HG02840 (cell line): ENCODE results near the gene MITF.
"Not testable (repeated sequence)": the region's sequence is repeated elsewhere in the genome, so short reads cannot be mapped to it uniquely, and the experiment has no call there.

Experiments
- ATAC-seq: cut with Tn5 transposase; IDR thresholded peaks from one replicate; pipeline ENCODE4 v1.9.1; 2021; ENCODE audit warnings: mild to moderate bottlenecking, moderate library complexity, moderate number of reproducible peaks; ENCODE audit not compliant: unreplicated experiment, low FRiP score

Gene MITF

DNA sequence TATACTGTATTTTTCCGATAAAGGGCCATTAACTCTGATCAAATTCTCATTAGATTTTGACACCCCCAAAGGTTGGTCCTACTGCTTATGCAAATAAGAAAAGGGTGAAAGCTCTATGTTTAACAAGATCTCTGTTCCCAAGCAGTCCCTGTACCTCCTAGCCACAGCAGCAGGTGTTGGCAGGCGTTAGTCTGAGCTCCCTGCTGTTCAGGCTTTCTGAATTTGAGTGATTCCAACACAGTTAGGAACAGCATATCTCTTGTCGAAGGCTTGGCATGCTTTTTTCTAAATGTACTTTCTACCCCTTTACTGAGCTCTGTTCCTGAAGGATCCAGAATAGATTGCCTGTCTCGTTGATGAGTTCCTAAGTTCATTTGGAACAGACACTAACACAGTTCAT is 42.3 kb downstream of the MITF start:
- ATAC-seq: no peak

DNA sequence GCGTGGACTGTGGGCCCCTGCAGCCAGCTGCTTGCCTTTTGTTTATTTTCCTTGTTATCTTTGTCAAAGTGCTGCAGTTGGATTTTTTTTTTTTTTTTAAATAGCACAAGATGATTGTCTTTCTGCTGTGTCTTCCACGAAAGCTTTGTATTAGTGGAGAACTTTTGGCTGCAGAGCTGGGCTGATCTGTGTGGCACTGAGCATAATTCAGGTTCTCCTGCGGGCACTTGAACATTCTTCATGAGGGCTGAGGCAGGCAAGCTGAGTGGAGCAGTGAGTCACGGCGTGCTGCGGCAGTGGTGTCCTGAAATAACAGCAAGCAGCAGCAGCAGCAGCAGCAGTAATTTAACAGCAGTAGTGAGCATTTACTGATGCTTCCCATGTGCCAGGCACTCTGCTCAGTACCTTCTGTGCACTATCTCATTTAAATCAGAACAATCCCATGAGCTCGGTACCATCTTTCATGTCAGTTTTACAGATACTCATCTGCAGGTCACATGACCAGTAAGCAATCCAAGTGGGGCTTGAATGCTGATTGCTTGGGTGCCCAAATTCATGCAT is 45.8 kb downstream of the MITF start:
- no peak for ATAC-seq

DNA sequence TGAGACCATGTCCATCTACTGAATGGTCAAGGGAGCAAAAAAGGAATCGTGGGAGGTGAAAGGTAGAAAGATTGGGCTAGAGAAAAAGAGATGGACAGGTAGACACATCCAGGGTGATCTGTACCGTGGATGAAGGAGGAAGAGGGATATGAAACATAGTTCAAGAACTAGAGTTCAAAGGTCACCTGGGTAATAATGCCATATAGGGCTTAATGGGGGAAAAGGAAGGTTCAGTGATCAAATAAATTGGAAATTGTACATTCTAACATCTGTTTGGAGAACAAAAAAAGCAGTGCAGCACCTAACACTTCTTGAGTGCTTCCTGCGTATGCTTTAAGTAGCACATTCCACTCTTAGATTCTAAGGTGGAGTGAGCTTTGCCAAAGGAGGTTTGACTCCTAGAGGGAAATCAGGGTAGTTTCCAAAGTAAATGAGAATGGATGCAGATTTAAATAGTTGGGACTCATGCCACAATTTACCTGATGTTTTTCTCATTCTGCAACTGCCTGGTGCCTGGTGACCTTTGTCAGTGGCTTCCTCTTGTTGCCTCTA is 46.6 kb downstream of the MITF start:
- no peak for ATAC-seq

DNA sequence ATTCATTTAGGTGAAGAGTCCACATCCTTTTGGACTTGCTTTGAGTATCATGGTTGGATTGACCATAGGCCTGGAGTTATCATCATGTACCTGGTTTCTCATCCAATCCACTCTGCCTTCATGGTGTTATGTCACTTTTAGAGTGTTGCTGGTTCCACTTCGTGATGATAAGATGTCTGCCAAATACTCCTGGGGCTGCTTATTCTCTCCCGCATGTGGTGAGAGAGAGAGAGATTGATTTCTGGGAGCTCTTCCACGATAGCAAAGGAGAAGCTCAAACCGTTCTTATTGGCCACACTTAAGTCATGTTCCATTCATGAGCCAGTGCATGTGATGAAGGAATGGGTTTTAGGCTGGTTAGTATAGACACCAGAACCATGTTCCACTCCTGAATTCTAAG is 47.6 kb downstream of the MITF start:
- ATAC-seq: no peak

DNA sequence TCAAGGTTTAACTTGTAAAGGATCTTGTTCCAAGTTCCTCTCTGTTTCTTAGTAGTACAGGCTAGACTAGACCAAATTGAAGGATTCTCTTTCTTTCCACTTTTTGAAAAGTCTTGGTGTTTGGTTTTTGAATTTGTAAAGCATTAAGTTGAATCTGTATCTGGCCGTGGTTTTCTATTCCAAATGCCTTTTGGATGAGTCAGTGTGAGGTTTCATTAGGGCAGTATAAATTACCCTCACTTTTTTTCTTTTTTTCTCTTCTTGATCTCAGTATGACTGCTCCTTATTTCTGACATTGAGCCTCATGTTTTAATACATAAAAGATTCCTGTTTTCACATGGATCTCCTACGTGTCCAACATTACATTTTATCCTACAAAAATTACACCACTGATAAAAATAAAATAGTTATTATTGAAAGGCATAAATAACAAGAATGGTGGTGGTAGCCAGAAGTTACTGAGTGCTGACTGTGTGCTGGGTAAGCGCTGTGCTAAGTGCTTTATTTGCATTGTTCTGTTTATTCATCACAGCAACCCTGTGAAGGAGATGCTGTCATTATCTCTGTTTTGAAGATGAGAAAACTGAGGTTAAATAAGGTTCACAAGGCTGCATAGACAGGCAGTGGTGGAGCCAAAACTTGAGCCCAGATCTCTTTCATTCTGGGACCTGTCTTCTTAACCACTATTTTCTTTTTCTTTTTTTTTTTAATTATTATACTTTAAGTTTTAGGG is 48.3 kb downstream of the MITF start:
- no peak for ATAC-seq

DNA sequence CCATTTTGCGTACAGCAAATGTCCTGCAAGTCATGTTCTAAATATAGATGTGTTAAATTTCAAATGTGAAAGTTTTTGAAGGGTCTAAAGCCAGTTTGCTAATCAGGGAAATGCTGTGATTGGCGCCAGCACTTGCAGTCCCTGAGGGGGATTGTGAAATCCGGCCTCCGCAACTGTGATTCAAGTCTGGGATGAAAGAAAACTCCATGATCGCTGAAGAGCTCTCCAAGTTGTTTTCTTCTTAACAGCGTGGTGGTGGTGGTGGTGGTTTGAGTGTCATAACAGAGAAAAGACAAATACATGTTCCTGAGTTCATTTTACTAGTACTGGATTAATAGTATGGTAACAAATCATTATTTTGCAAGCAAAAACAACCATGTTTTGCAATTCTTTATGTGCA is 51.8 kb downstream of the MITF start:
- ATAC-seq: no peak

DNA sequence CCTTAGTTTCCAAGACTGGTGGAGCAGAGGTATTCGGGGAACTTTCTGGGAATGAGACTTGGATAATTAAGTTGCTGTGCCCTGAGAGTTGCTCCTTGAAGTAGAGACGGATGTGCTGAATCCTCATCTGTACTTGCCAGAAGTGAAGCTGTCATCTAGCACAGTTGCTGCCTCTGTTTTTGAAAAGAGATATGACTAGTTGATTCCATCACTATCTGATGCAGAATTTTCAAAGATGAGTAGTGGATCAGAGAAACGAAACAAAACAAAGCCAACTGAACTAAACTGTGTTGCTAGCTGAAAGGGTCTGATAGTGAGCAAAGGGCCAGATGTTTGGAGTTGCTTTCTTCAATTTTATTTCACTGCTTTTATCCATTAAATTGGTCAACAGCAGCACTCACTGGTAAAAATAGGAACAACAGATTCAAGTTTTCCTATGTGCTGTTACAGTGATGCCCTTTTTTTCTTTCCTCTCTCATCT is 52.7 kb downstream of the MITF start:
- ATAC-seq: no peak

DNA sequence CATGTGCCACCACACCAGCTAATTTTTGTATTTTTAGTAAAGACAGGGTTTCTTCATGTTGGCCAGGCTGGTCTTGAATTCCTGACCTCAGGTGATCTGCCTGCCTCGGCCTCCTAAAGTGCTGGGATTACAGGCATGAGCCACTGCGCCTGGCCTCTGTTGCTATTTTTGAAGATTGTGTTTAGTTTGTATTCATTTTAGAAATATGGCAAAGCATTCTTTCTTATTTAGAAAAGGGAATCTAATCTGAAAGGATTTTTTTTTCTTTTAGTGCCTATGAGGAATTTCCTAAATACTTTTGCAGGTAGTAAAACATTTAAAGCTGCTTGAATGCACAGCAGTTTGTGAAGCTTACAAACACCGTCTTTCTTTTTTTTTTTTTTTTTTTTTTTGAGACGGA is 56.9 kb downstream of the MITF start:
- ATAC-seq: not testable (repeated sequence)

DNA sequence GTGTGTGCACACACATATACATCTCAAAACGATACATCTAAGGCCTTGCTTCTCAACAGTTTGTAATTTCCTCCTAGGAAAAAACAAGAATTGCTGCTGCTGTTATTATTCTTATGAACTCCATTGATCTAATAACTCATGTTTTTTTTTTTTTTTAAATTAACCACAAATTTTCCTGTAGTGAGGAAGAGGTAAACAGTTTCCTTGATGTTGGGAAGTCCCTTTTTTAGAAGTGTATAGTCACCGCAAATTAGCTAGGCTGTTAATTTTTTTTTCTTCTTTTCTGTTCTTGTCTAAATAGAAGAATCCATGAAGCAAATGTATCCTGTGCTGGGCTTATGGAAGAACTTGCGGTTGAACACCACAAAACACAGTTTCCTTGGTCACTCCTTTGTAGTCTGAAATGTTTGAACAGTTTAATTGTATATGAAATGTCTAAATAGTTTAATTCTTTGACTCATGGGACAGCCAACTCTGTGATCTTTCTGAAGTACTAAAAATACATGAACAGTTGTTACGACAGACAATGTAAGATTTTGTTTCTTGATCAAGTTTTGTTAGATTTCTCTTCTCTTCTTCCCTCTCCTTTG is 64.5 kb downstream of the MITF start:
- no peak for ATAC-seq

DNA sequence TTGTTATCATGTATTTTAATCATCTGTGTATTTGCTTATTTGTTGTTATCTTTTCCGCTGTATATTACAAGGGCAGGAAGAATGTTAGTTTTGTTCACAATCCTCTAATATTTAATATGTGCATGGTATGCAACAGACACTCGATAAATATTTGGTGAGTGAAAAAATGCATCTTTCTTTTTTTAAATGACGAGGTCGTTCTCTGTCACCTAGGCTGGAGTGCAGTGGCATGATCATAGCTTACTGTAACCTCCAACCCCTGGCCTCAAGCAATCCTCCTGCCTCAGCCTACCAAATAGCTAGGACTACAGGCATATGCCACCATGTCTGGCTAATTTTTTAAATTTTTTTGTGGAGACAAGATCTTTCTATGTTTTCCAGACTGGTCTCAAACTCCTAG is 66.2 kb downstream of the MITF start:
- ATAC-seq: no peak

DNA sequence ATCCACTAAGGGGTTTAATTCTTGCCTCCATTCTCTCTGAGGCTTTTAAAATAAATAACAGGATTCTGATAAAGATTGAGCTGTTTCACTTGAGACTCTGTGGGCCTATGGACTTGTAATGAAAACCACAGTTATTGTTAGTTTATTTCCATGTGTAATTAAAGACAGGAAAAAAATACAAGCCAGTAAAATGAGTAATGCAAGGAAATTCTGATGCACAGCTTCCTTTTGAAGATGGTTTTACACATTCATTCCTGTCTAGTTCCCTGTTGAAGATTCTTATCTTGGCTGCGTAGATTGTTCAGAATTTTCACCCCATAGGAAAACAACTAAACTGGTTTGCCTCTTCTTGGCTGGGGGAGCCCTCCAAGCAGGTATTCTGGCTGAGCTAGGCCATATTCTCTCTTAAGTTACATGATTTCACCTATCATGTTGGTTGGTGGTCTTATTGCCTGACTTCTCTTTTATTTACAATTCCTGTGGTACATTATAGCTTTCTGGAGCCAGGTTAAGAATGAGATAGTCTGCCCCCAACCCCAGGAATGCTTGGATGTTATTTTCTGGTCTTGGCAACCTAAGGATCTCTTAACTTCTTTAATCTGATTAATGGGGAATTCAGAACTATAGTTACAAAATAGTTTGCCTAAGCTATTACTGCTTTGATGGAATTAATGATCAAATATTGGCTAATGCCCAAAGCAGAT is 67.6 kb downstream of the MITF start:
- ATAC-seq: no peak

DNA sequence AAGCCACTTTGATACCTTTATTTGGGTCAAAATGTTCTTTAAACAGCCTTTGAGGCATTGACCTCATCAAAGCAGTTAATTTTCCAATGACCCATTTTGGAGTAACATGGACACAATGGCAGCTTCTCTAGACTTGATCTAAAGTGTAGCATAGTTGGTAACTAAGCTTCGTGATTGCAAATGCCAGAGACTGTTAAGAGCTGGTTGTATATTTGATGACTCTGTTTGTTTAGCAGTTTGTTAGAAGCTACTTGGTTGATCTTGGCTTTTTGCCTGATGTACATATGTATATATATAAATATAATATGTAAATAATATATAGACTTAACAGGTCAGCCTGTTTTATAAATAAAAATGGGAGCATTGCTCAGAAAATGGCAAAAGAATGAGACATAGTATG is 68.4 kb downstream of the MITF start:
- ATAC-seq: no peak

DNA sequence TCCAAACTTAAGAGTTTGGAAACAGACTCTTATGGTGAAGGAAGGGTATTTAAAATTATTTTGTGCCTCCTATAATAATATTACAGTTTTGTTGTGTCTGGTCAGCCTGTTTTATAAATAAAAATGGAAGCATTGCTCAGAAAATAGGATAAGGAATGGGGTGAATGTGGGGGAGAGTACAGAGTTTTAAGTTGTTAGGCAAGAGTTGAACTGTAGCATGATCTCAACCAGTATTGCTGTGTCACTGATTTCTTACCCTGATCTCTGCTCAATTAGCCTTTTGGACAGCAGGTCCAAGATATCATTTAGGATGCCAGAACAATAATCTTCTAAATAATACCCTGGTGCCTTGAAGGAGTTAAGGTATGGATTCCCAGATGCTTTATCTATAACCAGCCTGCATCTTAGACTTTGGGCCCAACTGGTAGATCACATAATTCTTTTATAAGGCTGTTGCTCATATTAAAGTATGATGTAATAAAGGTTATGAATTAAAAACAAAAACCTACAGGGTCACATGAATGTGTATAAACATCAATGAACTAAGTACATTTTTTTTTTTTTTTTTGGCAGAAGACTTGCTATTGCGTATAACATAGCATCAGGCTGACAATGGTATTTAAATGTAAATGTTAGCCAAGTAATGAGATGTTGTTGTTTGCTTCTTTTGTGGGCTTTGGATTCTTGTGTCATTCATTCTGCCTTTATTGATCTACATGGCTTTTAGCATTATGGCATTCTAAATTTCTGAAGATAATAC is 70.0 kb downstream of the MITF start:
- no peak for ATAC-seq

DNA sequence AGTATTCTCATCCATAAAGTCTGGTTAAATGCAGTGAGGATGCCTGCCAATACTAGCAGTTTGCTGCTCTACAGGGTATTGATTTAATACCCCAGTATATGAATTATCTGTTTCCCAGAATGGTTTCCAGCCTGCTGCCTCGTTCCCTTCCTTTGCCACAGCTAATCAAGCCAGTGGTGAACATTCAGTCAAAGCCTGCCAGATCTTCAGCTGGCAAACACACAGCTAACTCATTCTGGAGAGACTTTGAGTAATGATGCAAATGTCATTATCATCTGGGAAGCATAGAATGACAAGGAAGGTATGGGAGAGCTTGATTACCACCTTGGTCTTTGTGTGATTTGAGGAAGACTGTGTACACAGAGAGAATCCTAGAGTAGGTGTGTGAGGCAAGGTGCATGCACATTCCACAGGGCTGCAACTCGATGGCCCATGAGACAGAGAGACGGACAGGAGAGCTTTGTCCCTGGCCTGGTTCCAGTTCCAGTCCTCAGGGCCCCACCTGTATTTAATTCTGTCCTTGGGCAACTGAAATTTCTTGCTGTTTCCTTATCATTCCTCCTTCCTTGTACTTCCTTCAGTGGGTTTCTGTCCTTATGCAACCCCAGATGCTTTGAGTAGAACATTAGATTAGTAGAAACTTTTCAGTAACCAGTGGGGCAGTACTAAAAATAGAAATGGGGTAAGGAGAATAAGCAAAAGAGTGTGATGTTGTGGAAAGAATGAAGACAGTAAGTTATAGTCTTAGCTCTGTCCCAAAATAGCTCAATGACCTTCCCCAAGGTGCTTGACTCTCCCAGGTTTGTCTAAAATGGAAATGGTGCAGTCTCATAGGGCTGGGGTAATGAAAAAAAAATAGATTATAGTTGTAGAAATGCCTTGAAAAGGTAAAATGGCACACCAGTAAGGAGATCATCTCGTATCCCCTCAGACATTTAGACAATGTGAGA is 72.5 kb downstream of the MITF start:
- no peak for ATAC-seq

DNA sequence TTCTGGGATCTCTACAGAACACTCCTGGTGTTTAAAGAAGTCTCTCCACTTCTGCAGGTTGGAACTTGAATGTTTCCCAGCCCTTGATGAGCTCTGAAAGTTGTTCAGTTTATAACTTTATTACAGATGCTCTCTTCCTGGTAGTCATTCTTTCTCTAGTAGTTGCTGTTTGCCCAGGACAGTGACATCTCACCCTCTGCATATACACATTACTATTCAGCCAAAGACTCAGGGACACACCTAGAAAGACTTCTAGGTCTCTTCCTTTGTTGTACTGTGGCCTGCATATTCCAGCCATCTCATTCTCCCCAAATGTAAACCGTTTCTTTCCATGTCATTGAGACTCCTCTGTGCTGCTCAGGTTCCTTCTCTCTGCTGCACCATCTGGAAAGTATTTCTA is 76.7 kb downstream of the MITF start:
- no peak for ATAC-seq

DNA sequence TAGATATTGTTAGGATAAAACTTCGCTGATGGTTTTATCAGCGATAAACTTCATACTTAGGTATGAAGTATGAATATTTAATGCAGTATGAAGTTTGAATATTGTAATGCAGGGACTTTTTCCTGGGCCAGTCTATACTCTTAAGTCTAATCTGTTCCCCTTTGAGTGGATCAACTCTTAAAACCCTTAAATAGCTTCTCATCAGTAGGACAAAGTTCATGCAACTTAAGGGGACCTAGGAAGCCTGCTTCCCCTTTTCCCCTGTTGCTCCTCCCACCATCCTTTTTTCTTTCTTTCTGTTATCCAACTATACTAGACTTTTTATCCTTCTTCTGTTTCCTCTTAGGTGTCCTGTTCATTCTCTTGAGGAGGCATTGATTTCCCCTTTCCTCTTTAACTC is 78.7 kb downstream of the MITF start:
- no peak for ATAC-seq

DNA sequence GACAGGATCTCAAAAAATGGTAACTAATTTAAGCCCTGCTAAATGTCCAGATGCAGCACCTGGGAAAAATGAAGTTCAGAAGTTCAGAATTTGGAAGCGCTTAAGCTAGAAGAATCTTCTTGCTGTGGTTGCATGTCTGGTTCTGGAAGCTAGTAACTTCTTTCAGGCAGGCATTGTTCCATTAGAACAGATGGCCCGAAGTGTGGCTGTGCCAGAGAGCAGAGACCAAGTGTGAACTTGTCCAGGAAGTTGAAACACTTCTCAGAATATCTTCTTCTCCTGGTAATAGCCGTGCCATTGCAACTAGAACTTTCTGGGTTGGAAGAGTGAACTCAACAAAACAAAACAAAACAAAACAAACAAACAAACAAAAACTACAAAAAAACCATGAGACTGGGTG is 80.0 kb downstream of the MITF start:
- no peak for ATAC-seq

DNA sequence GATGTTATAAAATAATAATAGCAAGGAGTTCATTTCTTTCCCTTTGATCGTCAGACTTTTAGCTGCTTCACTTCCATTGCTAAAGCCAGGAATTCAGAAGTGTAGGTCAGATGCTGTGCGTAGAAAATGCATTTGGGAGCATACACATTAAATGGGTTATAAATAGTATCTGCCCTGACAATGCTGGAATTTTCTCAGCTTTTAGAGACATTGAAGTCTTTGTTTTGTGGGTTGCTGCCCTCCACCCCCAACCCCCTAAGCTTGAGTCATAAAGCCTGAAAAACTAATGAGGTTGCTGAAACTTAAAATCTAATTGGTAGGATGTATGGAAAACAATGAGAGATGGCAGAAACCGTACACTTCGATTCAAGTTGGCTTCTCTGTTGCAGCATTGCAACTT is 81.9 kb downstream of the MITF start:
- no peak for ATAC-seq

DNA sequence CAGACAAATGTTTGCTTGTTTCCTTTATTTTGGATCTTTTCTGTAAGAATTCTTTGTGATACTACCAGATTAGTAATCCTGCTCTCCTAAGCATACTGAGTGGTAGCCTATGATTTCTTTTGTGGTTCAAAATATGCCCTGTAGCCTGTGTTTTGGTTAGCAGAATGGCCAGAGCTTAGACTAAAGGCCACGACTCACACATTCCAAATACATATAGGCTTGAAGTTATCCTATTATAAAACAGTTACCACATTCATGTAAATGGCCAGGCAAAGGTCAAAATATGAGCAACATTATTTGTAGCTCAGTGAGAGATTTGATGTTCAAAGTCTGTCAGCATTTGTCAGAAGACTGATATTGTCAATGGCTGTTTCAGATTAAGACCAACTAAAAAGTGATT is 84.5 kb downstream of the MITF start:
- no peak for ATAC-seq
